Upper lobe of left lung (tissue), 4 donors: ENCODE results near the gene PTPRR.

Source experiments
- EP300 ChIP-seq, 4 donors: sonication (generic); formaldehyde crosslinking; IDR thresholded peaks; one replicate each; pipeline ENCODE4 v1.5.1; 2017; ENCODE audit warnings: antibody characterized with exemption in 4 of 4, control low read depth in 2 of 4
- POLR2A ChIP-seq, 4 donors: fragments of 450-650 bp; IDR thresholded peaks; one replicate each; pipeline ENCODE4 v1.5.1; 2016 to 2017; ENCODE audit warnings: antibody characterized with exemption in 4 of 4, mild to moderate bottlenecking in 2 of 4
- POLR2AphosphoS5 ChIP-seq, 2 donors: sonication (generic); formaldehyde crosslinking; IDR thresholded peaks; one replicate each; pipeline ENCODE4 v1.5.1; 2017; ENCODE audit warnings: antibody characterized with exemption in 2 of 2
- TF ChIP-seq, protein P1 (sequence below), 6 experiments: fragments of 450-650 bp in 4 of 6; fragments of 200-600 bp in 2 of 6; sonication (generic) in 2 of 6; IDR thresholded peaks; one replicate each; pipeline ENCODE4 v1.5.1; 2016 to 2019; ENCODE audit warnings: antibody characterized with exemption in 6 of 6

DNA sequence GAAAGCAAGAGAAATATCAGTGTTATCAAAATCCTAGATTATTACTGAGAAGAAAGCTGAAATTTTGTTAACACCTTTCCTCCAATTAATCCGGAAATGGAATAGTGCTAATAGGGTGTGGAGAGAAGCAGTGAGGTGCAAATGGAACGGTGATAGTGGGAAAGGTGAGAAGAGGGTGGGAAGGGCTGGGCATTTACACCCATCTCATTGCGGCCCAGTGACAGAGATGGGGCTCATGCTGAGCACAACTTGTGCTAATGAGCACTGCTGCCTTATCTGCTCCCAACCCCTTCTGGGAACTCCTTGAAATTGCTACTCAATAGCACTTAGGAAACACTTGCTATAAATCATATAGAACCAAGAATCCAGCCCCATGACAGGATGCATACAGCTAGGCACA lies 94.4 kb downstream of the PTPRR start:
- TF ChIP-seq POLR2A (IDR thresholded peaks at IDR 0.05) (no peak), POLR2AphosphoS5 (IDR thresholded peaks at IDR 0.05) (no peak), EP300 (IDR thresholded peaks at IDR 0.05) (no peak)
- TF ChIP-seq, protein P1, sequence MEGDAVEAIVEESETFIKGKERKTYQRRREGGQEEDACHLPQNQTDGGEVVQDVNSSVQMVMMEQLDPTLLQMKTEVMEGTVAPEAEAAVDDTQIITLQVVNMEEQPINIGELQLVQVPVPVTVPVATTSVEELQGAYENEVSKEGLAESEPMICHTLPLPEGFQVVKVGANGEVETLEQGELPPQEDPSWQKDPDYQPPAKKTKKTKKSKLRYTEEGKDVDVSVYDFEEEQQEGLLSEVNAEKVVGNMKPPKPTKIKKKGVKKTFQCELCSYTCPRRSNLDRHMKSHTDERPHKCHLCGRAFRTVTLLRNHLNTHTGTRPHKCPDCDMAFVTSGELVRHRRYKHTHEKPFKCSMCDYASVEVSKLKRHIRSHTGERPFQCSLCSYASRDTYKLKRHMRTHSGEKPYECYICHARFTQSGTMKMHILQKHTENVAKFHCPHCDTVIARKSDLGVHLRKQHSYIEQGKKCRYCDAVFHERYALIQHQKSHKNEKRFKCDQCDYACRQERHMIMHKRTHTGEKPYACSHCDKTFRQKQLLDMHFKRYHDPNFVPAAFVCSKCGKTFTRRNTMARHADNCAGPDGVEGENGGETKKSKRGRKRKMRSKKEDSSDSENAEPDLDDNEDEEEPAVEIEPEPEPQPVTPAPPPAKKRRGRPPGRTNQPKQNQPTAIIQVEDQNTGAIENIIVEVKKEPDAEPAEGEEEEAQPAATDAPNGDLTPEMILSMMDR (IDR thresholded peaks at IDR 0.05) = no peak
